NCI-H226 (cell line): ENCODE results near the gene CCDC127.
"Not testable (repeated sequence)": the region's sequence is repeated elsewhere in the genome, so short reads cannot be mapped to it uniquely, and the experiment has no call there.

ENCODE experiments used
- DNase-seq: peaks from one replicate; pipeline ENCODE4 v3.0.0-alpha.2; 2015

The CCDC127 gene

DNA sequence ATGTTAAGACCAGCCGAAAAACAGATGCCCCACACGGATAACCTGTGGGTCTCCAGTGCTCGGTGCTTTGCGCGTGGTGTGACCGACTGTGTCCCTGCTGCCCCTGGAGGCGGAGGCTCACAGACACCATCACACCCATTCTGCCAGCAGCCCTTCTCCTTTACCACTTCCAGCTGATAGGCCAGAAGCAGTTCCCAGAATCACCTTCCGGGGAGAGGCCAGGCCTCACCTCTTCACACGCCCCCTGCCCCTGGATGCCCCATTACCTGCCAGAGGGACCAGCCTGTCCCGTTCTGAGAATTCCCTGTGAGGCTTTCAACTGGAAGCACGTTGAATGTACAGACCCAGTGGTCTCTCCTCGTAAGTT, 48.2 kb downstream of the CCDC127 start:
- DNase-seq = no peak

- DNase-seq = no peak
These were observed 48.8 kb downstream of the CCDC127 start for GRCh38 chr5:169071-169727.

DNA sequence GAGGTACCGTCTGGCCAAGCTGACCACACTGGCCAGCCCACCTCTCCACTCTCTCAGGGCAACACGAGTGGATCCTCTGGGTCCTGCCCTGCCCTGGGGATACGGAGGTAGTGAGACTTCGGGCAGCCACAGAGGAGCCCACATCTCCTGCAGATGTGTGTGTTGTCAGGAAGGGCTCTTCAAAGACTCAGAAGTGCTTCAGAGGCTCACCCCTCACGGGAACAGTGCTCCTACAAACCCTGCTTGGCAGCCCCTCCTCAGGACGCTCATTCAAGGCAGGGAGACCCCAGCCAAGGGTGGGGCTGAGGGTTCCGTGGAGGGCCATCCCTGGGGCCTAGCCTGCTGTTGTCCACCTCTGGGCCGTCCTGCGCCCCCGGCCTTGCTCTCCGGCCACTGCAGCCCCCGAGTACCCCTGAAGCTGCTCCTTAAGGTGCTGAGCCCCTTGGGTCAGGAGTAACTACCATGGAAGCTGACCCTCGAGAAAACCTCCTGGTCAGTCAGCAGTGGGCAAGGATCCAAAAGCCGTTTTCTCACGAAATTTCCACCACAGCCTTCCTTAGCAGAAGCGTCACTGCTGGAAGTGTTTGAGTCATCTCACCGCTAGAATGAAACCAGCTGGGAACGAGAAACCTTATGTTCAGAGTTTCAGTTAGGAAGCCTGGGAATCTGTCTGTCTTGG, 49.8 kb downstream of the CCDC127 start:
- DNase-seq = peak; percentile 82

GRCh38 chr5:167511-167910, 50.4 kb downstream of the CCDC127 start:
- no peak for DNase-seq

DNA sequence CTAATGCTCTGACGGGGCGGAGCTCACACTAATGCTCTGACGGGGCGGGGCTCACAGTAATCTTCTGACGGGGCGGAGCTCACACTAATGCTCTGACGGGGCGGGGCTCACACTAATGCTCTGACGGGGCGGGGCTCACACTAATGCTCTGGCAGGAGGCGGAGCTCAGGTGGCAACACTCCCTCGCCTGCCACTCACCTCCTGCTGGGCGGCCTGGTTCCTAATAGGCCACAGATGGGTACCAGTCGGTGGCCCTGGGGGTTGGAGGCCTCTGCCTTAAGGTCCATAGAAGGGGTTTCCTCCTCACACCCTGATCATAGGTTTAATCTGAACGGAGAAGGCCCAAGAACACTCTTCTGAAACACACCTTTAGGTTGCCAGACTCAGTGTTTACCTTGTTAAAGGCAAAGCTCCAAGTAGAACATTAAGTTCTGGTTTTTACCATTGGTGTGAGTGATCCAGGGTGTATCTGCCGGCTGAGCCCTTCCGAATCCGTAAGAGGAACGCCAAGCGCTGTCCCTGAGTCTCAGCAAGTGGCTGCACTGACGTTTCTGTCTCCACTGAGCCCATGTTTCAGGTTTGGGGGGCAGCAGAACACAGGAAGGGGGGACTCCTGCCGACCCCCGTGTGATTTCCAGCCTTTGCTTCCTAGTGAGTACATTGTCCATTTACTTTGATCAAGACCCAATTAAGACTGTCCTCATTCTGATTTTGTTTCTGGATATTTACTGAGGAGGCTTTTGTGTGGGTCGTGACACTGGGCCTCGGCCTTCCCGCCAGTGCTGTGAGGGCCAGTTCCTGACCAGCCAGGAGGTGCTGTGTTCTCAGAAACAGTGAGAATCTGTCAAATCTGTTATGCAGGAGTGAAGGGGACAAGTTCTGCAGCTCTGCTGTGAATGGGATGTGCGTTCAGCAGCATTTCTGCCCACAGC, 51.2 kb downstream of the CCDC127 start:
- no peak for DNase-seq

DNA sequence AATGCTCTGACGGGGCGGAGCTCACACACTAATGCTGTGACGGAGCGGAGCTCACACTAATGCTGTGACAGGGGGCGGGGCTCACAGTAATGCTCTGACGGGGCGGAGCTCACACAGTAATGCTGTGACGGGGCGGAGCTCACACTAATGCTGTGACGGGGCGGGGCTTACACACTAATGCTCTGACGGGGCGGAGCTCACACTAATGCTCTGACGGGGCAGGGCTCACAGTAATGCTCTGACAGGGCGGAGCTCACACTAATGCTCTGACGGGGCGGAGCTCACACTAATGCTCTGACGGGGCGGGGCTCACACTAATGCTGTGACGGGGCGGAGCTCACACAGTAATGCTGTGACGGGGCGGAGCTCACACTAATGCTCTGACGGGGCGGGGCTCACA, 53.2 kb downstream of the CCDC127 start:
- DNase-seq = not testable (repeated sequence)

GRCh38 chr5:164244-164643, 53.7 kb downstream of the CCDC127 start:
- no peak for DNase-seq

- DNase-seq = no peak
These were observed 54.1 kb downstream of the CCDC127 start for GRCh38 chr5:163841-164240.

DNA sequence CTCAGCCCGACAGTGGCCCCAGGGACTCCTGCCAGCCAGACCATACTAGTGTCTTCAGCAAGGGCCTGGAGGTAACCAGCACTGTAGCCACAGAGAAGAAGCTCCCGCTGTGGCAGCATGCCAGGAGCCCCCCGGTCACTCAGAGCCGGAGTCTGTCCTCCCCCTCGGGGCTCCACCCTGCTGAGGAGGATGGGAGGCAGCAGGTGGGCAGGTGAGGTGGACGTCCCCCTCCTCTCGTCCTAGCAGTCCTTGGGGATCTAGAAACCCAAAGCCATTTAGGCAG, 54.7 kb downstream of the CCDC127 start:
- DNase-seq = no peak

DNA sequence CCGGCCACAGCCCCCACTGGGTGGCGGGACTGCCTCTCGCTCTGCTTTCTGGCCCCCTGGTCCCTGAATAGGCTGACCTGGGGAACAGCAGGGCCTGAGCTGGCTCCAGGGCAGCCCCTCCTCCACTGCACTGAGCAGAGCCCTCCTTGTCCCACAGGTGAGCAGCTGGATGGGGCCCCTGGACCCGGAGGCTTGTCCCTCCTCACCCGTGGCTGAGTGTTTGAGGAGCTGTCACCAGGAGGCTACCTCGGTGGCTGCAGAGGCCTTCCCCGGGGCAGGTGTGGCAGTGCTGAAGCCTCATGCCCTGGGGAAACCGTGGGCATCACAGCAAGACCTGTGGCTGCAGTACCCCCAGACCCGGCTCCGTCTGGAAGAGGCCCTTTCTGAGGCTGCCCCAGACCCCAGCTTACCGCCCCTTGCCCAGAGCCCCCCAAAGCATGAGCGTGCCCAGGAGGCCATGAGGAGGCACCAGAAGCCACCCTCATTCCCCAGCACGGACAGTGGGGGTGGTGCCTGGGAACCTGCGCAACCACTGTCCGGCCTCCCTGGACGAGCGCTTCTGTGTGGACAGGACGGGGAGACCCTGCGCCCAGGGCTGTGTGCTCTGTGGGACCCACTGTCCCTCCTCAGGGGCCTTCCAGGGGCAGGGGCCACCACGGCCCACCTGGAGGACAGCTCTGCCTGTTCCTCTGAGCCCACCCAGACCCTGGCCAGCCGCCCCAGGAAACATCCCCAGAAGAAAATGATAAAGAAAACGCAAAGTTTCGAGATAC, 55.2 kb downstream of the CCDC127 start:
- DNase-seq = no peak

GRCh38 chr5:162190-162564, 55.8 kb downstream of the CCDC127 start:
- no peak for DNase-seq

DNA sequence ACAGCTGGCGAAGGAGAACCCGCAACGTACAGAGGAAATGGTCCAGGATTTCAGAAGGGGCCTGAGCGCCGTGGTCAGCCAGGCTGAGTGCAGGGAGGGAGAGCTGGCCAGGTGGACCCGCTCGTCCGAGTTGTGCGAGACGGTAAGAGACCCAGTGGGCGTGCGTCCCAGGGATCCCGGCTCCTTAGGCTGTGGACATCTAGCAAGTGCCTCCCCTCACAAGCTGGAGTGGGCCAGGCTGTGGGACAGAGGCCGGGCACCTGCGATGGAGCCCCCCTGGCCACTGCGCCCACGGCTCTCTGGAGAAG, 56.2 kb downstream of the CCDC127 start:
- no peak for DNase-seq

DNA sequence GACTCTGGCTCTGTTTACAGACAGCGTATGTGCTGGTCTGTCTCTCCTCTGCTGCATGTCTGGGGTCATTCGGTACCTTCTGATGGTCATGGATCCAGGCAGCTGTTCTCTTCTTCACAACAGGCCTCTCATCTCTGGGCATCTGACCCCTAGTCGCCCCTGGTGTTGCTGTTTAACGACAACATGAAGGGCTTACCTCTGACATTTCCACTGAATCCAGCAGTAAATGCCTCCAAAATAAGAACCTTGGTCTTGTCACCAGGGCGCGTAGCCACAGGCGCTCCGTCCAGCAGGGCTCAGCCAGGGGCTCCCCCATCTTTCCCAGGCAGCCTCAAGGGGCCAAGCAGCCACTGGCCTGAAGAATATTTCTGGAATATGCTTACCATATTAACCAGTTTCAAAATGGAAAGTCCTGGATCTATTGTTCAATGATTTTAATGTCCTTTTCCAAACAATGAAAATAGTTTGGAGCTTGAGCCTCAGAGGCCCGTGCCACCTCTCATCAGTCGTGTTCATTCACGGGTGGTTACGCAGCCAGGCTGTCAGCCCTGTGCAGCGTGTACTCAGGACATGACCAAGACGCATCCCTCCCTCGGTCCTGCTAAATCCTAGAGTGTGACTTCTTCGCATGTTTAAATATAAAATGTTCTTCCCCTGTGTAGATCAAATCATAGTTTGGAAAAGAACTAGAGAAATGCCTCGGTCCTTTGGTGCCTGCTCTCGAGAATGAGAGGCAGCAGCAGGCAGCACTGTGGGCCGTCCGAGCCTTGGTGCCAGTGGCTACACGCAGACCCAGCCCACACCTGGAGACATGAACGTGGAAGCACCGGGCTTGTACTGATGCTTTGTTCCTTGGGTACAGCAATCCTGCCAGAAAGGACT, 56.8 kb downstream of the CCDC127 start:
- no peak for DNase-seq

GRCh38 chr5:160173-160510, 57.8 kb downstream of the CCDC127 start:
- no peak for DNase-seq

- DNase-seq = no peak
These were observed 58.3 kb downstream of the CCDC127 start for GRCh38 chr5:159448-160172.

GRCh38 chr5:158807-159447, 59.0 kb downstream of the CCDC127 start:
- no peak for DNase-seq

- no peak for DNase-seq
These were observed 60.2 kb downstream of the CCDC127 start for GRCh38 chr5:157801-158200.

- no peak for DNase-seq
These were observed 60.7 kb downstream of the CCDC127 start for GRCh38 chr5:157126-157715.

GRCh38 chr5:156411-157072, 61.4 kb downstream of the CCDC127 start:
- DNase-seq = no peak

DNA sequence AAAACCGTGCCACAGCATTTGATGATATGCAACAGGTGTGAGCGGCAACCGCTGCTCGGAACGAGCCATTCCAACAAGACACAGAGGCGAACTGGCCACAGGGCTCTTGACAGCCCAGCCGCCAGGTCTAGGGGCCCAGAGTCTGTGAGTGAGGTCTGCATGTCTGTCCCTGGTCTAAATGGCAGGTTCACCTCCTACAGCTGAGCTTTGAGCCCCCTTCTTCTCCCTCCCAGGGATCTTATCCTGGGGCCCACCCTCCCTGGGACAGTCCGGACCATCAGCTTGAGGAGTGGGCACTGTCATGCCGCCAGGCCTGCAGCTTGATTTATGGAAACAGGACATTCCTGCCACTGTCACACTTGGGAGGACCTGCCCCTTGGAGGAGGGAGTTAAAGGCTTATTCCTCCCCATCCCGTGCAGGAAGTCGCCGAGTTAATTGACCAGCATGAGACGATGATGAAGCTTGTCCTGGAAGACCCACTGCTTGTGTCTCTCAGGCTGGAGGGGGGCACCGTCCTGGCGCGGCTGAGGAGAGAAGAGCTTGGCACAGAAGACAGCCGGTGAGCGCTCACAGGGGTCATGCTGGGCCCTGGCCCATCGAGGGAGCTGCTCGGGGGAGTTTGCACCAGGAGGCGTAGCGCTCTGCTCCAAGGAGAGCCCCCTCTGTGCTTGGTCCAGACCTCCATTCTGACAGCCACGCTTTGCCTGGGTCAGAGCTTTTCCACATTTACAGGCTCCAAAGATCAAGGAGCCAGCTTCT, 62.1 kb downstream of the CCDC127 start:
- DNase-seq = no peak
